Sigmoid colon (tissue), 3 donors: ENCODE measurements around the gene RARRES2.

Experiments
- POLR2A ChIP-seq, 2 donors: fragments of 450-650 bp; IDR thresholded peaks; one replicate each; pipeline ENCODE4 v1.6.1; 2016; ENCODE audit warnings: antibody characterized with exemption in 2 of 2, mild to moderate bottlenecking in 2 of 2, moderate library complexity in 2 of 2
- TF ChIP-seq, protein P1 (sequence below), 4 experiments: fragments of 450-650 bp in 3 of 4; fragments of 200-600 bp in 1 of 4; IDR thresholded peaks; one replicate each; pipeline ENCODE4 v1.5.1; 2016 to 2019; ENCODE audit warnings: antibody characterized with exemption in 4 of 4, mild to moderate bottlenecking in 3 of 4, moderate library complexity in 2 of 4

- TF ChIP-seq, protein P1, sequence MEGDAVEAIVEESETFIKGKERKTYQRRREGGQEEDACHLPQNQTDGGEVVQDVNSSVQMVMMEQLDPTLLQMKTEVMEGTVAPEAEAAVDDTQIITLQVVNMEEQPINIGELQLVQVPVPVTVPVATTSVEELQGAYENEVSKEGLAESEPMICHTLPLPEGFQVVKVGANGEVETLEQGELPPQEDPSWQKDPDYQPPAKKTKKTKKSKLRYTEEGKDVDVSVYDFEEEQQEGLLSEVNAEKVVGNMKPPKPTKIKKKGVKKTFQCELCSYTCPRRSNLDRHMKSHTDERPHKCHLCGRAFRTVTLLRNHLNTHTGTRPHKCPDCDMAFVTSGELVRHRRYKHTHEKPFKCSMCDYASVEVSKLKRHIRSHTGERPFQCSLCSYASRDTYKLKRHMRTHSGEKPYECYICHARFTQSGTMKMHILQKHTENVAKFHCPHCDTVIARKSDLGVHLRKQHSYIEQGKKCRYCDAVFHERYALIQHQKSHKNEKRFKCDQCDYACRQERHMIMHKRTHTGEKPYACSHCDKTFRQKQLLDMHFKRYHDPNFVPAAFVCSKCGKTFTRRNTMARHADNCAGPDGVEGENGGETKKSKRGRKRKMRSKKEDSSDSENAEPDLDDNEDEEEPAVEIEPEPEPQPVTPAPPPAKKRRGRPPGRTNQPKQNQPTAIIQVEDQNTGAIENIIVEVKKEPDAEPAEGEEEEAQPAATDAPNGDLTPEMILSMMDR (IDR thresholded peaks at IDR 0.05): no peak
- no peak for TF ChIP-seq POLR2A (IDR thresholded peaks at IDR 0.05)
Measured at GRCh38 chr7:150357270-150357669, 15.8 kb upstream of the RARRES2 start.
